ENCODE results near the gene SRPX2.
"Not testable (repeated sequence)": the region's sequence is repeated elsewhere in the genome, so short reads cannot be mapped to it uniquely, and the experiment has no call there.

The SRPX2 gene

DNA sequence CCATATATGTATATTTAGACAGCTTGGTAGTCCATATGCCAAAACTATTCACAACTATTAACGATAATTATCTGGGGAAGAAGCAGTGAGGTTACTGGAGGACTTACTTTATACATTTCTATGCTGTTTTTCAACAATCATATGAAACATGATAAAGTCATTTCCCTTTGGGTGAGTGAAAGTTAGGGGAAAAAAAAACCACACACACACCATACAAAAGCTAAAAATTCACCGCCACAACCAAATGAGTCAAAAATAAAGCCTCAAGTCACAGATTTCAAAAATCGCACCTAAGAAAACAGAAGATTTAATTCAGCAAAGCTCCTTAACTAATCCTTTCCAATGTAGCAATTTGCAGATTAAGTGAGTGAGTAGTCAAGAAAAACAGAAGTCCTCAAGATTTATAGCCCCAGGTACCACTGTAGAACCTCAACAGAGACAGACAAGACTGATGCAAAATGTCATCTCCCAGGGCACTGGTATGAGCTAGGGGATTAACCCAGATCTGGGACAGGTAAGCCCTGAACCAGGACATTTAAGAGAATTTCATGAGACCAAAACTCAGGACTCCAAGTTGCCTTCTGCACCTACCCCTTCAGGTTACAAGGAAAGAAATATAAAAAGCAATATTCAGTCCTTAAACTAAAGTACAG, 52.8 kb downstream of the SRPX2 start:
- no peak for DNase-seq (ENCODE audit: low spot score)

DNA sequence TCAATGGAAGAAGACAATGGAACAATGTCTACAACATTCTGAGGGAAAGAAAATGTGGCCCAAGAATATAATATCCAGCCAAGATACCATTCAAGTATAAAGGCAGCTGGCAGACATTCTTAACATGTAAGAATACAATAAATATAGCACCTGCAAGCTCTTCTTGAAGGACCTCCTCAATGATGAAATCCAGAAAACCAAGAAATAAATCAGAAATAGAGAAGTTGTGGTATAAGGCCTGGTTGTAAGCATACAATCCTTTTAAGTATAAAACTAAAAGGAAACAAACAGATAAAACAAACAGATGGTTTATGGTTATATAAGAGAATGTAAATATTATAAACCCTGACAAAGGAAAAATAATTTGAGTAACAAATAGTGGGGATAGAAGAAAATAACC, 54.6 kb downstream of the SRPX2 start:
- no peak for DNase-seq (ENCODE audit: low spot score)

DNA sequence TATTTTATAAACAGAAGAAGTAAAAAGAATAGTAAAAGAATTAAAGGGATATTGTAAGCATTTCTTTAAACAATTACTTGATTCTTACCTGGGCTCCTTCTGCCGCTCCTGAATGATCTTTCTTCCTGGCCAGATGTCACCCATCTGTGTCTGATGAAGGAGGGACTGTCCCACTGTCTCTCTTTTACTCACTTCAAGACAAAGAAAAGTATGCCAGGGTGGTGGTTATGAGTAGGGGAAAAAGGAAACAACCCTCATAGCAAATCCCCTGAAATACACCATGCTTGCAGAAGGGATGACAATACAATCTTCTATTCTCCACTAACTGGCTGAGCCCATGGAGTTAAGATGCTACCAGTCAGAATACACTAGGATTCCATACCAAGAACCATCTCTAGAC, 56.8 kb downstream of the SRPX2 start:
- DNase-seq (ENCODE audit: low spot score), result no peak

DNA sequence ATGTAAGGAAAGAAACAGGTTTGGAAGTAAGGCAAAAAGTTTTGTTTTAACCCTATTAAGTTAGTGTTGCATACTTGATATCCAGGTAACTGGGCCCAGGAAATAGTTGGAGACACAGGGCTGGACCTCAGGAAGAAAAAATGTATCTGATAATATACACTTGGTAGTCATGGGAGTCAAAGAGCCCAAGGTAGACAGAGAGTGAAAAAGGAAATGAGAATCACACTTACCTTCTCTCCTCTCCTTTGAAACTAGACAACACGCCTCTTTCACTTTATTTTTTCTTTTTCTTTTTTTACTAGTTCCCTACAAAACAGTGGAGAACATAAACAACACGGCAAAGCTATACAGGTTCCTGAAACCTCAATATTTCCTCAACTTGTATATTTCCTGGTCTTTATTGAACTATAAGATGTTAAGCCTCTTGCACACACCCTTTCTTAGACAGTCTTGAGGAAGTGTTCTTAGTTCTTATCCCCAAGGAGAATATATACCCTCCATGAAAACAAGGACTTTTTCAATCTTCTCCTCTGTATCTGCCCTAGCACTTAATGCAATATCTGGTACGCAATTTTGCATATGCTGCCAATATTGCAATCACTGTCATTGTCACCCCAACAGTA, 60.7 kb downstream of the SRPX2 start:
- no peak for DNase-seq (ENCODE audit: low spot score)

DNA sequence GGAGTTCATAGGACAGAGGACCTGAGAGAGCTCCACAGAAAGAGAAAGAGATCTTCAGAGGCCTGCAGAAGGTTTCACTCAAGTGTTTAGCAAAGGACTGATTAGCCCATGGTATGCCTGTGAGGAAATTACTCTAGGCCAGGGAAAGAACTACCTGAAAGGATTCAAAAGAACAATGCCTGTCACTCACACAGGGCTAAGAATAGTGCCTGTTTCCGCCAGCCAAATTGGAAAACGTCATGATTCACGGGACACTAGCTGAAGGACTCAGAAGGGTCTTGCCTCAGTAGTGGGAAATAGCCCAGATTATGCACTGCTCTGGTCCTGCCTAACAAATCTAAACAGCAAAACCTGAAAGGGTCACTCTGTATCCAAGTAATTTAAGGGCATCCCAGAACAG, 66.8 kb downstream of the SRPX2 start:
- no peak for DNase-seq (ENCODE audit: low spot score)

DNA sequence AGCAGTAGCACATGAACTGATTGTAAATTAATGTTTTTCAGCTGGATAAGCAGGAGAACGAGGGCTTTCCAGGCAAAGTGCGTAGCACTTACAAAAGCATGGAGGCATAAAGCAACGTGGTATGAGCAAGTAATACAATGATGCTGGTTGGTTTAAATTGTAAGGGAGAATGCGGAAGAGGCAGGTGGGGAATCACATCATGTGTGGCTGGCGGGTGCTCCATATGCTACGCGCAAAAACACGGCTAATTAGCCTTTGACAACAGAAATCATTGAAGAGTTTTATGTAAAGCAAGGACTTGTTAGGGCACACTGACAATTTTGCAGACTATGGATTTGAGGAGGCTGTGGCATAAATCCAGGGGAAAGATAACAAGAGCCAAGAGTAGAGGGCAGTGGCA, 73.4 kb downstream of the SRPX2 start:
- no peak for DNase-seq (ENCODE audit: low spot score)

DNA sequence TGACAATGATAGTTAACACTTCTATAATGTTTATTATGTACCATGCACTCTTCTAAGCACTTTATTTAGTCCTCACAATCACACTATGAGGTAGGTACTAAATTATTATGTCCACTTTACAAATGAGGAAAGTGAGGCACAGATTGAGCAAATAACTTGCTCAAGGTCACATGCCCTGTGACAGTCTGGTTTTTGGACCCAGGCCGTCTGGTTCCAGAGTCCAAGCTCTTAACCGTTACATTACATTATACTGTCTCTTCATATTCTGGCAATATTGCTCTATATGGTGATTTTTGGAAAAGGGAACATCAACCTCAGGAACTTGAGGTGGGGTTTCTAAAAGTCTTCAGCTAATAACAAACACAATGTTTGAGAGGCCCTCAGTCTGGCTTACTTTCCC, 75.1 kb downstream of the SRPX2 start:
- no peak for DNase-seq (ENCODE audit: low spot score)

DNA sequence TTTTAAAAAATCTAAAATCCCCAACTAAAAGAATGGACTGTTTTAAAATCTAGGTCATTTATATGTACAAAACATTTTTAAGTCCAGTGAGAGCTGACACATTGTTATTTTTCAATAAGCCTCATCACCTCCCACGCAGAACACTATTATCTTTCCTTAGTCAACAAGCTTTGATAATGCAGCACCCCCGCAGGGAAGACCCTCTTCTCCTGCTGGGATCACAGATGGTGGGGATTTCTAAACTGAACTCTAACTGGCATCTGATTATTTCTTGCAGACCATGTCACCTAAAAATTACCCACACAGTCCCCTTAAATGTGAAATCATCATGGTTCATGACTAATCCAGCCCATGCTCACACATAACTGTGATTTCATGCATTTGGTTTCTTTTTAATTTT, 76.3 kb downstream of the SRPX2 start:
- DNase-seq (ENCODE audit: low spot score), result no peak

DNA sequence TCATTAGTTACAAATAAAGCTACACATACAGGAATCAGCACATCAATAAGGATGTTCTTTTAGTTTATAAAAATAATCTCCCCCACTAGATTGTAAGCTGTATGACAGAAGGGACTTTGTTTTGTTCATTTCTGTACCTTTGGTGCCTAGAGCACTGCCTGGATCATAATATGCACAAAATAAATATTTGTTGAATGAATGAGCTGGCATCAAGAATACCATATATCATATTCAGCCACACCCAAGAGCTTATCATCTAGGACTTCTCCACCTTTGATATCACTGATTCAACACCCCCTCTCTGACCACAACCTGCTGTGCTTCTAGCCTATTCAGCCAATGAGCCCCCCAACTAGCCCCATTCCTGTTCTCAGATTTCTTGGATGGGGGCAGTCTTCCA, 77.3 kb downstream of the SRPX2 start:
- DNase-seq (ENCODE audit: low spot score), result no peak

DNA sequence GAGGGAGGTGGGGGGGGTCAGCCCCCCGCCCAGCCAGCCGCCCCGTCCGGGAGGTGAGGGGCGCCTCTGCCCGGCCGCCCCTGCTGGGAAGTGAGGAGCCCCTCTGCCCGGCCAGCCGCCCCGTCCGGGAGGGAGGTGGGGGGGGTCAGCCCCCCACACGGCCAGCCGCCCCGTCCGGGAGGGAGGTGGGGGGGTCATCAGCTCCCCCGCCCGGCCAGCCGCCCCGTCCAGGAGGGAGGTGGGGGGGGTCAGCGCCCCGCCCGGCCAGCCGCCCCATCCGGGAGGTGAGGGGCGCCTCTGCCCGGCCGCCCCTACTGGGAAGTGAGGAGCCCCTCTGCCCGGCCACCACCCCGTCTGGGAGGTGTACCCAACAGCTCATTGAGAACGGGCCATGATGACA, 80.0 kb downstream of the SRPX2 start:
- DNase-seq (ENCODE audit: low spot score), result not testable (repeated sequence)

Data from iPS-NIHi11 (cell line).